IMR-90 (cell line): ENCODE data around the gene FOXL1. TPM values are rescaled to one million over a fixed set of nuclear protein-coding genes. Genes with fewer than 3 reads are reported as not detected.

Source experiments
- ATAC-seq: fragments of 200-7000 bp; cut with Tn5 transposase; 2 replicates; pipeline ENCODE4 v1.9.1; 2020; ENCODE audit warnings: low read depth, mild to moderate bottlenecking, moderate library complexity
- BruUV-seq: library from RNA; stranded (reverse); fragments of 400-500 nt; replicated peaks from 2 replicates; lab custom pipeline; 2021; lab: Mats Ljungman, UMichigan
- CTCF ChIA-PET: fragments of 300-600 bp; formaldehyde crosslinking; extraction: SDS; loops from one replicate; lab custom pipeline; 2021; ENCODE audit warnings: antibody characterized with exemption; lab: Yijun Ruan, JAX
- POLR2A ChIA-PET: fragments of 300-600 bp; sonication (Branson Sonifier 250); formaldehyde crosslinking; loops from one replicate; lab custom pipeline; 2022; ENCODE audit warnings: antibody characterized with exemption; ENCODE audit not compliant: unreplicated experiment; lab: Charles Lee
- DNase-seq: peaks from one replicate; pipeline ENCODE4 v3.0.0; 2013
- H2AFZ ChIP-seq: replicated peaks from 2 replicates; pipeline ENCODE3; 2013; ENCODE audit warnings: low read length, mild to moderate bottlenecking; ENCODE audit not compliant: poor library complexity
- H2AK5ac ChIP-seq: 2 replicates; pipeline ENCODE4 v1.6.1; 2013; ENCODE audit warnings: low read depth, low read length, inconsistent platforms
- H2AK9ac ChIP-seq: replicated peaks from 2 replicates; pipeline ENCODE3; 2013; ENCODE audit warnings: mild to moderate bottlenecking, low read depth, low read length, moderate library complexity; ENCODE audit not compliant: poor library complexity
- H2BK120ac ChIP-seq: 2 replicates; pipeline ENCODE4 v1.6.1; 2013; ENCODE audit warnings: low read depth, low read length, inconsistent platforms
- H2BK15ac ChIP-seq: 3 replicates; pipeline ENCODE4 v1.6.1; 2013; ENCODE audit warnings: low read depth, low read length, inconsistent platforms
- H2BK20ac ChIP-seq: 2 replicates; pipeline ENCODE4 v1.6.1; 2013; ENCODE audit warnings: low read depth, mild to moderate bottlenecking, inconsistent platforms, low read length, moderate library complexity
- H2BK5ac ChIP-seq: 2 replicates; pipeline ENCODE4 v1.6.1; 2013; ENCODE audit warnings: mild to moderate bottlenecking, low read depth, low read length, inconsistent platforms; ENCODE audit not compliant: poor library complexity, severe bottlenecking
- H3K14ac ChIP-seq: replicated peaks from 2 replicates; pipeline ENCODE4 v1.6.1; 2013; ENCODE audit warnings: low read depth, low read length, inconsistent platforms
- H3K18ac ChIP-seq: 2 replicates; pipeline ENCODE4 v1.6.1; 2013; ENCODE audit warnings: low read depth, low read length, control low read depth
- H3K23ac ChIP-seq: 2 replicates; pipeline ENCODE4 v1.6.1; 2013; ENCODE audit warnings: low read depth, low read length, inconsistent platforms
- H3K27ac ChIP-seq: 2 replicates; pipeline ENCODE4 v1.5.1; 2013; ENCODE audit warnings: mild to moderate bottlenecking, control low read depth, low read length; ENCODE audit not compliant: insufficient read depth
- H3K27me3 ChIP-seq: 2 replicates; pipeline ENCODE4 v1.6.1; 2013; ENCODE audit warnings: low read length; ENCODE audit not compliant: control insufficient read depth, insufficient read depth
- H3K36me3 ChIP-seq: 2 replicates; pipeline ENCODE4 v1.6.1; 2013; ENCODE audit warnings: low read length, mixed read lengths; ENCODE audit not compliant: control insufficient read depth, insufficient read depth
- H3K4ac ChIP-seq: 2 replicates; pipeline ENCODE4 v1.6.1; 2013; ENCODE audit warnings: low read depth, low read length, inconsistent platforms
- H3K4me1 ChIP-seq: 2 replicates; pipeline ENCODE4 v1.6.1; 2013; ENCODE audit warnings: low read length, mixed read lengths; ENCODE audit not compliant: control insufficient read depth, insufficient read depth
- H3K4me2 ChIP-seq: 2 replicates; pipeline ENCODE4 v1.6.1; 2013; ENCODE audit warnings: low read depth, mild to moderate bottlenecking, control low read depth, low read length, moderate library complexity
- H3K4me3 ChIP-seq: 2 replicates; pipeline ENCODE4 v1.5.1; 2013; ENCODE audit warnings: low read depth, mild to moderate bottlenecking, control low read depth, low read length, moderate library complexity; ENCODE audit not compliant: insufficient read depth
- H3K56ac ChIP-seq: 2 replicates; pipeline ENCODE4 v1.6.1; 2013; ENCODE audit warnings: low read length, inconsistent platforms; ENCODE audit not compliant: insufficient read depth; ENCODE audit errors: extremely low read depth
- H3K79me1 ChIP-seq, 2 experiments: 2 replicates each; pipeline ENCODE4 v1.6.1; 2013; ENCODE audit warnings: low read length in 2 of 2, inconsistent platforms in 1 of 2, low read depth in 1 of 2
- H3K9ac ChIP-seq: 2 replicates; pipeline ENCODE4 v1.6.1; 2013; ENCODE audit warnings: low read depth, low read length, control low read depth
- H3K9me1 ChIP-seq: 2 replicates; pipeline ENCODE4 v1.6.1; 2013; ENCODE audit warnings: low read length, inconsistent platforms; ENCODE audit not compliant: insufficient read depth
- H3K9me3 ChIP-seq: 2 replicates; pipeline ENCODE4 v1.6.1; 2013; ENCODE audit warnings: low read length; ENCODE audit not compliant: control insufficient read depth, insufficient read depth
- H4K20me1 ChIP-seq: 2 replicates; pipeline ENCODE4 v1.6.1; 2013; ENCODE audit warnings: low read length, inconsistent platforms; ENCODE audit not compliant: insufficient read depth
- H4K5ac ChIP-seq: 2 replicates; pipeline ENCODE4 v1.6.1; 2013; ENCODE audit warnings: mild to moderate bottlenecking, low read depth, low read length, control low read depth
- H4K8ac ChIP-seq, 2 experiments: 2 replicates each; pipeline ENCODE4 v1.6.1; 2013; ENCODE audit warnings: low read depth in 2 of 2, low read length in 2 of 2, control low read depth in 1 of 2, inconsistent platforms in 1 of 2
- H4K91ac ChIP-seq: 2 replicates; pipeline ENCODE4 v1.6.1; 2013; ENCODE audit warnings: low read depth, low read length, inconsistent platforms; ENCODE audit not compliant: insufficient read depth
- BHLHE40 ChIP-seq: fragments of 150-350 bp; IDR thresholded peaks from 2 replicates; pipeline ENCODE4 v1.6.1; 2016; ENCODE audit warnings: mild to moderate bottlenecking, low read depth, low read length
- FOS ChIP-seq: fragments of 150-350 bp; IDR thresholded peaks from 2 replicates; pipeline ENCODE4 v1.6.1; 2016; ENCODE audit warnings: low read depth, low read length
- MAFK ChIP-seq: IDR thresholded peaks from 2 replicates; pipeline ENCODE4 v1.6.1; 2012; ENCODE audit warnings: low read depth, low read length, improper control_type of control experiment
- MXI1 ChIP-seq: IDR thresholded peaks from 2 replicates; pipeline ENCODE4 v1.6.1; 2012; ENCODE audit warnings: low read depth, mild to moderate bottlenecking, low read length, moderate library complexity, borderline replicate concordance
- NFE2L2 ChIP-seq: fragments of 150-350 bp; IDR thresholded peaks from 2 replicates; pipeline ENCODE4 v1.6.1; 2016; ENCODE audit warnings: low read depth, mild to moderate bottlenecking, low read length
- POLR2A ChIP-seq: IDR thresholded peaks from 2 replicates; pipeline ENCODE4 v1.6.1; 2012; ENCODE audit warnings: mild to moderate bottlenecking, low read depth, low read length
- RAD21 ChIP-seq: IDR thresholded peaks from 2 replicates; pipeline ENCODE4 v1.6.1; 2012; ENCODE audit warnings: low read length, improper control_type of control experiment
- RFX5 ChIP-seq: IDR thresholded peaks from 2 replicates; pipeline ENCODE4 v1.8.0; 2012; ENCODE audit warnings: low read depth, mild to moderate bottlenecking, low read length, moderate library complexity
- SMC3 ChIP-seq: fragments of 150-350 bp; IDR thresholded peaks from 2 replicates; pipeline ENCODE4 v1.6.1; 2016; ENCODE audit warnings: low read depth, mild to moderate bottlenecking, antibody characterized with exemption, low read length, moderate library complexity
- WGBS, 2 experiments: methylation state at CpG; one replicate each; pipeline versions ENCODE4 v1.1.5 to v1.1.7; 2013; ENCODE audit warnings: missing lambda C conversion rate in 2 of 2; ENCODE audit not compliant: insufficient read length in 1 of 2; ENCODE audit errors: extremely low coverage in 2 of 2; 5-methylcytosine and 5-hydroxymethylcytosine counted together
- dilution Hi-C: fragments of 300-500 bp; cut with HindIII; formaldehyde crosslinking; loops from one replicate; pipeline ENCODE4 v1.14.3; 2018; ENCODE audit warnings: low sequenced_read_pairs; ENCODE audit not compliant: unreplicated experiment
- in situ Hi-C: fragments of 300-500 bp; cut with MboI; formaldehyde crosslinking; loops from 3 replicates; pipeline ENCODE4 v1.14.3; 2019; ENCODE audit warnings: low sequenced_read_pairs, inconsistent platforms, mixed read lengths
- intact Hi-C: fragments of 100-400 bp; cut with micrococcal nuclease; formaldehyde crosslinking; loops from 2 replicates; pipeline ENCODE4 v1.10.0; 2022
- polyA plus RNA-seq, 3 experiments: library from polyadenylated mRNA; depleted of rRNA; stranded (reverse); fragments of >200 nt; gene quantifications; 2 replicates each; pipeline ENCODE4 v1.2.3, GENCODE V29; 2012; ENCODE audit warnings: low replicate concordance in 1 of 3
- total RNA-seq: library from RNA; depleted of rRNA; stranded (reverse); fragments of >200 nt; gene quantifications from 2 replicates; pipeline ENCODE4 v1.2.3, GENCODE V29; 2012; rRNA removed
- TF ChIP-seq, protein P1 (sequence below): conservative IDR thresholded peaks from 2 replicates; pipeline ENCODE4 v1.5.1; 2012; ENCODE audit warnings: mild to moderate bottlenecking, low read depth, low read length, improper control_type of control experiment

FOXL1 gene
- total and polyA plus RNA-seq, 2 of the 4 experiments (the other 2 are of a cell fraction) = 15.2 to 25.8 TPM

DNA sequence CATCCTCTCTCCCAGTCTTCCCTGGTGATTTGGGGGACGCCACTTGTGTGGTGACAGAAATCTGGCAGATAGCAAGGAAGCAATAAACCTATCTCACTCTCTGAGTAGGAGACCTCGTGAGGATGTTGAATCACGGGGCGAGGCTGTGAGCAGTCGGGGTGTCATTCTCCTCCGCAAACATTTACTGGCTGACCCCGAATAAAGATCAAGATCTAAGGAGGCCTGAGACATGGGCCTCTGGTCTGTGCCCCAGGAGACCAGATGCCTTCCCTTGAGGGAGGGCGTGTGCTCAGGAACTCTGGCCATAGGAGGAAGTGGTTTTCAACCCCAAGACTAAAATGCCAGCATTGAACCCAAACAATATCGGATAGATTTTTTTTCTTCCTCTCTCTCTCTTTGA lies 53.1 kb downstream of the FOXL1 start:
- no peaks in the 10 kb centered on the region for H3K79me1 ChIP-seq
- DNase-seq = no peak
- no peak overlapping the region for H2BK120ac ChIP-seq
- no peak overlapping the region for H3K56ac ChIP-seq
- no CpG with 5 or more reads among the region's 9 CpGs for WGBS, 2 experiments
- no peak overlapping the region for H3K4ac ChIP-seq
- no peaks in the 10 kb centered on the region for H3K27me3 ChIP-seq
- H3K4me2 ChIP-seq = no peak overlapping the region
- H3K23ac ChIP-seq = no peak overlapping the region
- no peak overlapping the region for H2BK15ac ChIP-seq
- H4K91ac ChIP-seq = no peak overlapping the region
- H3K9me1 ChIP-seq = peaks cover 7% of the 10 kb centered on the region; the same call in 1 of the 2 replicates
- ChIA-PET CTCF (no interaction called here), POLR2A (no interaction called here)
- no peaks in the 10 kb centered on the region for H3K36me3 ChIP-seq
- no peak overlapping the region for H3K27ac ChIP-seq
- H2AFZ ChIP-seq = no peak overlapping the region
- H3K9me3 ChIP-seq = no peaks in the 10 kb centered on the region
- no peak overlapping the region for H3K4me3 ChIP-seq
- H2AK5ac ChIP-seq = peak overlapping the region; percentile 60; the same call in 1 of the 2 replicates
- dilution Hi-C loops (no loop called here), in situ Hi-C loops (no loop called here), intact Hi-C loops (no loop called here)
- H2AK9ac ChIP-seq = no peak overlapping the region
- H3K18ac ChIP-seq = no peak overlapping the region
- H2BK20ac ChIP-seq = no peak overlapping the region
- no peaks in the 10 kb centered on the region for H4K20me1 ChIP-seq
- no peak overlapping the region for H3K14ac ChIP-seq
- ATAC-seq = no peak
- H3K4me1 ChIP-seq = peaks cover 2% of the 10 kb centered on the region; the same call in 1 of the 2 replicates
- no TSS peak for BruUV-seq
- no peak overlapping the region for H4K8ac ChIP-seq
- no peak overlapping the region for H4K5ac ChIP-seq
- H3K9ac ChIP-seq = no peak overlapping the region
- no peak overlapping the region for H2BK5ac ChIP-seq
- TF ChIP-seq BHLHE40 (no peak), RAD21 (no peak), SMC3 (no peak), POLR2A (no peak), FOS (no peak), MXI1 (no peak), RFX5 (no peak), MAFK (no peak), NFE2L2 (no peak)
- TF ChIP-seq, protein P1, sequence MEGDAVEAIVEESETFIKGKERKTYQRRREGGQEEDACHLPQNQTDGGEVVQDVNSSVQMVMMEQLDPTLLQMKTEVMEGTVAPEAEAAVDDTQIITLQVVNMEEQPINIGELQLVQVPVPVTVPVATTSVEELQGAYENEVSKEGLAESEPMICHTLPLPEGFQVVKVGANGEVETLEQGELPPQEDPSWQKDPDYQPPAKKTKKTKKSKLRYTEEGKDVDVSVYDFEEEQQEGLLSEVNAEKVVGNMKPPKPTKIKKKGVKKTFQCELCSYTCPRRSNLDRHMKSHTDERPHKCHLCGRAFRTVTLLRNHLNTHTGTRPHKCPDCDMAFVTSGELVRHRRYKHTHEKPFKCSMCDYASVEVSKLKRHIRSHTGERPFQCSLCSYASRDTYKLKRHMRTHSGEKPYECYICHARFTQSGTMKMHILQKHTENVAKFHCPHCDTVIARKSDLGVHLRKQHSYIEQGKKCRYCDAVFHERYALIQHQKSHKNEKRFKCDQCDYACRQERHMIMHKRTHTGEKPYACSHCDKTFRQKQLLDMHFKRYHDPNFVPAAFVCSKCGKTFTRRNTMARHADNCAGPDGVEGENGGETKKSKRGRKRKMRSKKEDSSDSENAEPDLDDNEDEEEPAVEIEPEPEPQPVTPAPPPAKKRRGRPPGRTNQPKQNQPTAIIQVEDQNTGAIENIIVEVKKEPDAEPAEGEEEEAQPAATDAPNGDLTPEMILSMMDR = no peak

Other genes with a start within 250 kb of the FOXL1 start
- gene FOXF1, start 68.0 kb upstream of the FOXL1 start, total RNA-seq = 2.7 and 4.2 TPM in 2 replicates
- gene FOXF1, start 68.0 kb upstream of the FOXL1 start, polyA plus RNA-seq (2012; rRNA removed) = 33.0 and 34.5 TPM in 2 replicates
- gene MTHFSD, start 23.3 kb upstream of the FOXL1 start, total RNA-seq = 7.8 and 8.2 TPM in 2 replicates
- 13.7 and 16.8 TPM in 2 replicates for gene MTHFSD, start 23.3 kb upstream of the FOXL1 start, polyA plus RNA-seq (2012; rRNA removed)
- 0.90 and 1.1 TPM in 2 replicates for gene FOXC2, start 11.7 kb upstream of the FOXL1 start, total RNA-seq
- gene FOXC2, start 11.7 kb upstream of the FOXL1 start, polyA plus RNA-seq (2012; rRNA removed) = 6.4 and 9.2 TPM in 2 replicates